Esophagus squamous epithelium (tissue), 4 donors: ENCODE data around the gene SLC35E2B.

Source experiments
- POLR2A ChIP-seq, 4 donors: fragments of 450-650 bp; IDR thresholded peaks; one replicate each; pipeline ENCODE4 v1.6.1; 2017; ENCODE audit warnings: antibody characterized with exemption in 4 of 4, mild to moderate bottlenecking in 4 of 4, moderate library complexity in 3 of 4
- TF ChIP-seq, protein P1 (sequence below), 6 experiments: fragments of 450-650 bp in 4 of 6; fragments of 200-600 bp in 2 of 6; sonication (generic) in 2 of 6; IDR thresholded peaks; one replicate each; pipeline ENCODE4 v1.5.1; 2016 to 2019; ENCODE audit warnings: antibody characterized with exemption in 6 of 6, mild to moderate bottlenecking in 4 of 6, moderate library complexity in 4 of 6

DNA sequence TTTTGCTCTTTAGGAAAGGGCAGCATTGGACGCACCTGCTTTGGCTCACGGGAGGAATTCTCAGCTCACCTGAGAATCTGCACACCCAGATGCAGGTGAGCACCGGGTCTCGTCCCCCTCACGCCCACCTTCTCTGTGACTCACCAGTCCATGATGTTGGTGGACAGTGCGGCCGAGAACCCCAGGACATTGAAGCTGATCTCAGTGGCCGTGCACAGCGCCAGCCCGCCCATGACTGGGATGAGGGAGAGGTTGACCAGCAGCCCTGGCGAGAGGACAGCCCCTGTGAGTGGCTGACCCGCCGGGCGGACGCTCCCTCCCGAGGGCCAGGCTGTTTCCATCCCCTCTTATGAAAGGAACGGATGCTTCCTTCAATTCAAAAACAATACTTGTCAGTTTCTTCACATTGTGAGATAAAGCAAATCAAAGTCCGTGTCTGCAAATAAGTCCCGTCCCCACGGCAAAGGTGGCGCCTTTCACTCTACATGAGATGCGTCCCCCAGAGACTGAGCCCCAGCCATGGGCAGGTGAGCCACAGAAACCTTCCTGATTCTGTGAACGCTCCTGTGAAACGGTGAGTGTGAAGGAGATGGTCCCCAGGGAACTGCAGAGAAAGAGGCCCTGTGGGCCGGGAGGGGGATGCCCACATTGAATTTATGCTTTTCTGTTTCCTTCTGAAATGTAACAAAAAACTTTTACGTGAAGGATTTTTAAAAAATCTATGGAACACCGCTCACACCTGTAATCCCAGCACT lies 21.1 kb downstream of the SLC35E2B start:
- TF ChIP-seq, protein P1, sequence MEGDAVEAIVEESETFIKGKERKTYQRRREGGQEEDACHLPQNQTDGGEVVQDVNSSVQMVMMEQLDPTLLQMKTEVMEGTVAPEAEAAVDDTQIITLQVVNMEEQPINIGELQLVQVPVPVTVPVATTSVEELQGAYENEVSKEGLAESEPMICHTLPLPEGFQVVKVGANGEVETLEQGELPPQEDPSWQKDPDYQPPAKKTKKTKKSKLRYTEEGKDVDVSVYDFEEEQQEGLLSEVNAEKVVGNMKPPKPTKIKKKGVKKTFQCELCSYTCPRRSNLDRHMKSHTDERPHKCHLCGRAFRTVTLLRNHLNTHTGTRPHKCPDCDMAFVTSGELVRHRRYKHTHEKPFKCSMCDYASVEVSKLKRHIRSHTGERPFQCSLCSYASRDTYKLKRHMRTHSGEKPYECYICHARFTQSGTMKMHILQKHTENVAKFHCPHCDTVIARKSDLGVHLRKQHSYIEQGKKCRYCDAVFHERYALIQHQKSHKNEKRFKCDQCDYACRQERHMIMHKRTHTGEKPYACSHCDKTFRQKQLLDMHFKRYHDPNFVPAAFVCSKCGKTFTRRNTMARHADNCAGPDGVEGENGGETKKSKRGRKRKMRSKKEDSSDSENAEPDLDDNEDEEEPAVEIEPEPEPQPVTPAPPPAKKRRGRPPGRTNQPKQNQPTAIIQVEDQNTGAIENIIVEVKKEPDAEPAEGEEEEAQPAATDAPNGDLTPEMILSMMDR (IDR thresholded peaks at IDR 0.05) = no peak
- TF ChIP-seq POLR2A (IDR thresholded peaks at IDR 0.05) = no peak
